Breast epithelium (tissue), 4 donors: ENCODE data around the gene SCFD1. TPM values are rescaled to one million over a fixed set of nuclear protein-coding genes. Genes with fewer than 3 reads are reported as not detected.

ENCODE experiments used
- DNase-seq, 2 donors: peaks; one replicate each; pipeline ENCODE4 v3.0.0-alpha.2; 2019; ENCODE audit warnings: low spot score in 2 of 2
- H3K27ac ChIP-seq, 2 donors: fragments of 200-600 bp; sonication (generic) in 1 of 2; one replicate each; pipeline ENCODE4 v1.5.1; 2016 to 2019; ENCODE audit warnings: mild to moderate bottlenecking in 1 of 2
- H3K27me3 ChIP-seq, 2 donors: fragments of 200-600 bp; sonication (generic) in 1 of 2; one replicate each; pipeline versions ENCODE4 v1.5.1 to v1.6.0; 2017 to 2019; ENCODE audit warnings: control low read depth in 1 of 2, mild to moderate bottlenecking in 1 of 2
- H3K36me3 ChIP-seq: fragments of 200-600 bp; one replicate; pipeline ENCODE4 v1.5.1; 2019
- H3K4me1 ChIP-seq, 2 donors: fragments of 200-600 bp; sonication (generic); one replicate each; pipeline ENCODE4 v1.5.1; 2016 to 2019; ENCODE audit warnings: control low read depth in 1 of 2
- H3K4me3 ChIP-seq, 3 donors: fragments of 200-600 bp; sonication (generic); 1 replicate in 2 of 3; 2 replicates in 1 of 3; pipeline ENCODE4 v1.5.1; 2016 to 2019; ENCODE audit warnings: mild to moderate bottlenecking in 3 of 3, moderate library complexity in 2 of 3
- H3K9me3 ChIP-seq, 2 donors: fragments of 200-600 bp; sonication (generic) in 1 of 2; one replicate each; pipeline ENCODE4 v1.5.1; 2016 to 2019; ENCODE audit warnings: control low read depth in 1 of 2
- POLR2A ChIP-seq: fragments of 450-650 bp; IDR thresholded peaks from one replicate; pipeline ENCODE4 v1.6.1; 2016; ENCODE audit warnings: antibody characterized with exemption, mild to moderate bottlenecking, moderate library complexity
- POLR2AphosphoS5 ChIP-seq, 3 donors: sonication (generic); formaldehyde crosslinking; IDR thresholded peaks; one replicate each; pipeline ENCODE4 v1.6.1; 2017; ENCODE audit warnings: antibody characterized with exemption in 3 of 3
- intact Hi-C: fragments of 100-400 bp; cut with DNase I; formaldehyde crosslinking; loops from one replicate; pipeline ENCODE4 v1.15.1; 2023; ENCODE audit warnings: low total_unique reads
- total RNA-seq, 3 donors: library from RNA; depleted of rRNA; stranded (reverse); fragments of >200 nt; gene quantifications; one replicate each; pipeline ENCODE4 v1.1.0, GENCODE V29; 2016
- TF ChIP-seq, protein P1 (sequence below), 3 donors: fragments of 450-650 bp; IDR thresholded peaks; one replicate each; pipeline ENCODE4 v1.5.1; 2016 to 2017; ENCODE audit warnings: antibody characterized with exemption in 3 of 3, mild to moderate bottlenecking in 3 of 3, moderate library complexity in 3 of 3

The SCFD1 gene
- total RNA-seq, 3 donors from 2014 or later: 64.6 to 93.1 (median 73.5) TPM

DNA sequence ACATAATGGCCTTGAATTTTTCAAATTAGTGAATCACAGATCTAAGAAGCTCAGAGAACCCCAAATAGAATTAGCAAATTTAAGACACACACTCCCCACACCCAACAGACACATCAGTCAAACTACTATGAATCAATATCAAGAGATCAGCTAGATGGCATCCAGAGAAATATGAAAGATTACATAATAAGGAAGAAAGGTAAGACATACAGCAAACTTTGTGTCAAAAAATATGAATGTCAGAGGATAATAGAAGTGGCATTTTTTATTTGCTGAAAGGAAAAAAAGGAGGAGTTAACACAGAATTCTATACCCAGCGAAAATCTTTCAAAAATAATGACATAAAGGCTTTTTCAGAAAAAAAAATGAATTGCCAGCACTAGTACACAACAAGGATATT is 141.8 kb downstream of the SCFD1 start:
- intact Hi-C loops: no loop called here
- Histone ChIP-seq H3K27ac (no peak overlapping the region), H3K4me1 (no peaks in the 10 kb centered on the region), H3K4me3 (no peak overlapping the region), H3K9me3 (peaks cover 0 to 26% of the 10 kb centered on the region in 2 donors), H3K36me3 (no peaks in the 10 kb centered on the region), H3K27me3 (no peaks in the 10 kb centered on the region)
- TF ChIP-seq POLR2AphosphoS5 (IDR thresholded peaks at IDR 0.05) (no peak), POLR2A (no peak)
- TF ChIP-seq, protein P1, sequence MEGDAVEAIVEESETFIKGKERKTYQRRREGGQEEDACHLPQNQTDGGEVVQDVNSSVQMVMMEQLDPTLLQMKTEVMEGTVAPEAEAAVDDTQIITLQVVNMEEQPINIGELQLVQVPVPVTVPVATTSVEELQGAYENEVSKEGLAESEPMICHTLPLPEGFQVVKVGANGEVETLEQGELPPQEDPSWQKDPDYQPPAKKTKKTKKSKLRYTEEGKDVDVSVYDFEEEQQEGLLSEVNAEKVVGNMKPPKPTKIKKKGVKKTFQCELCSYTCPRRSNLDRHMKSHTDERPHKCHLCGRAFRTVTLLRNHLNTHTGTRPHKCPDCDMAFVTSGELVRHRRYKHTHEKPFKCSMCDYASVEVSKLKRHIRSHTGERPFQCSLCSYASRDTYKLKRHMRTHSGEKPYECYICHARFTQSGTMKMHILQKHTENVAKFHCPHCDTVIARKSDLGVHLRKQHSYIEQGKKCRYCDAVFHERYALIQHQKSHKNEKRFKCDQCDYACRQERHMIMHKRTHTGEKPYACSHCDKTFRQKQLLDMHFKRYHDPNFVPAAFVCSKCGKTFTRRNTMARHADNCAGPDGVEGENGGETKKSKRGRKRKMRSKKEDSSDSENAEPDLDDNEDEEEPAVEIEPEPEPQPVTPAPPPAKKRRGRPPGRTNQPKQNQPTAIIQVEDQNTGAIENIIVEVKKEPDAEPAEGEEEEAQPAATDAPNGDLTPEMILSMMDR (IDR thresholded peaks at IDR 0.05): no peak
- DNase-seq: no peak

DNA sequence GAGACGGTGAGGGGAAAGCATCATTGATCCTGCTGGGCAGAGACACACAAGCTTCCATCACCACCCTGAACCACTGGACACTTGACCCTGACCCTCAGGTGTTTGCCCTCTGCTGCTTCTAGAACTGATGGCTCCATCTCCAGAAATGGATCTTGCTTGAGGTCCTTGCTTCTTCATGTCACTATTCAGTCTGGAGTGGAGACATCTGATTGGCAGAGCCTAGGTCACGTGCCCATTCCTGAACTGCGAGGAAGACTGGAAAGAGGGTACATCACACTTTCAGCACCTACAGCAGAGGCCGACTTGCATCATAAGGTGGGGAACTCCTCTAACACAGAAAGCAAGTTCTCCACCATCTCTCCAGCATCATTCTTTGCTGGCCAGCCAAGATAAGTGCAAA is 145.5 kb downstream of the SCFD1 start:
- no peak overlapping the region for H3K4me3 ChIP-seq
- intact Hi-C loops: no loop called here
- no peak overlapping the region for H3K27ac ChIP-seq
- TF ChIP-seq POLR2AphosphoS5 (IDR thresholded peaks at IDR 0.05) (no peak), POLR2A (no peak)
- TF ChIP-seq, protein P1 (IDR thresholded peaks at IDR 0.05): no peak
- H3K27me3 ChIP-seq: no peaks in the 10 kb centered on the region
- no peaks in the 10 kb centered on the region for H3K36me3 ChIP-seq
- no peak for DNase-seq
- H3K9me3 ChIP-seq: peaks cover 0 to 20% of the 10 kb centered on the region in 2 donors
- no peaks in the 10 kb centered on the region for H3K4me1 ChIP-seq

DNA sequence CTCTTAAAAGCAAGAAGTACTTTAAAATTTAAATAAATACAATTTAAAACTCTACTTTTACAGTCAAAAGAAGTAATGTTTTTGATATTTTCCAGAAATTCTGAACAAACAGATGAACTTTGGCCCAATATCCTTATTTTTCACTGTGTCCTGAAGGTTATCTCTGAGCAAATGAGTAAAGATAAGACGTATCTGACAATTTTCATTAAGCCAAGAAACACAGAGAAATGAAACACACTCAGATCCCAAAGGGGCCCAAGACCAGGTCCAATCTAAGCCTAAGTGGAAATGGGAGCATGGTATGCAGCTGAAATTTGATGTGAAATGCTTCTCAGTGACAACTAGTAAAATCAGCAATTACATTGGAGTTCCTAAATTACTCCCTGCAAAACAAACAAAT is 146.7 kb downstream of the SCFD1 start:
- peaks cover 0 to 8% of the 10 kb centered on the region in 2 donors for H3K9me3 ChIP-seq
- no peak overlapping the region for H3K4me3 ChIP-seq
- no peaks in the 10 kb centered on the region for H3K27me3 ChIP-seq
- H3K4me1 ChIP-seq: no peaks in the 10 kb centered on the region
- no peak for DNase-seq
- no peak for TF ChIP-seq POLR2A
- TF ChIP-seq POLR2AphosphoS5 (IDR thresholded peaks at IDR 0.05): no peak
- TF ChIP-seq, protein P1 (IDR thresholded peaks at IDR 0.05): no peak
- no peak overlapping the region for H3K27ac ChIP-seq
- intact Hi-C loops: no loop called here
- no peaks in the 10 kb centered on the region for H3K36me3 ChIP-seq

DNA sequence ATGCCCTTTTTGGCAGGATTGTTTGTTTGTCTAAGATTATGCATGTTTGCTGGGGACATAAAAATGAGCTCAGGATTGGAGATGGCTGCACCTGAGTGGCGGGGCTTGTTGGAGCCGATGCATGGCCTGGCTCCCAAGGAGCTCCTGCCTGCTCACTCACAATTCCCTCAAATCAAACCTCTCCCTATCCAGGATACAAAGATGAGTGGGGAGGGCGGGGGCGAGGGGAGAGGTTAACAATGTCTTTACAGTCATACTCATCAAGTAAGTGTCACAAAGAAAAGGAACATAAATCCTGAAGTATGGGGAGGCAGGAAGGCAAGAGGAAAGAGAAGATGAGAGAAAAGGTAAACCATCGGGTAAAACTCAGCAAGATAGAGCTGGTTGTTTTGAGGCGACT is 148.3 kb downstream of the SCFD1 start:
- Histone ChIP-seq H3K9me3 (no peaks in the 10 kb centered on the region), H3K4me3 (no peak overlapping the region), H3K27ac (no peak overlapping the region), H3K36me3 (no peaks in the 10 kb centered on the region), H3K27me3 (no peaks in the 10 kb centered on the region), H3K4me1 (no peaks in the 10 kb centered on the region)
- no peak for TF ChIP-seq POLR2AphosphoS5 (IDR thresholded peaks at IDR 0.05)
- no peak for TF ChIP-seq POLR2A
- TF ChIP-seq, protein P1 (IDR thresholded peaks at IDR 0.05): no peak
- intact Hi-C loops: no loop called here
- no peak for DNase-seq

DNA sequence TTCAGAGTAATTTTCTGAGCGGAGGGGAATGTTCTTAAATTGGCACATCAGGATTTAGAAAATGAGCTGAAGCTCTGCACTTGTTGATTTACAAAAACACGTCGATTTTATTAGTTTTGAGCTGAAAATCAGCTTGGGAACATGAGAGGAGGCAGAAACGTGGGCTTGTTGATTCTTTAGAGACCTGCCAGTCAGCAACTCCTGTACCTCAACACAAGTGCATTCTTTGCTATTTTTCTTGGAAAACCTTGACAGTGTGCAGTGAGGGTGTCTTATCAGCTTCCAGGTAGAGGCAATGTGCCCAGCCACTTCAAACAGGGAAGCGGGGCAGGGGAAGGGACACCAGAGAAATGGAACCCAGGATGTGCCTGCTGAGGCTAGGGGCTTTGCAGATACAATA is 149.5 kb downstream of the SCFD1 start:
- Histone ChIP-seq H3K27ac (no peak overlapping the region), H3K36me3 (no peaks in the 10 kb centered on the region), H3K4me1 (no peaks in the 10 kb centered on the region), H3K4me3 (no peak overlapping the region), H3K27me3 (no peaks in the 10 kb centered on the region), H3K9me3 (no peaks in the 10 kb centered on the region)
- TF ChIP-seq POLR2A: no peak
- TF ChIP-seq, protein P1 (IDR thresholded peaks at IDR 0.05): no peak
- TF ChIP-seq POLR2AphosphoS5 (IDR thresholded peaks at IDR 0.05): no peak
- intact Hi-C loops: no loop called here
- no peak for DNase-seq
